ENCODE results near the gene ID1.
A peak's percentile ranks its signal among the peaks of the same experiment; 100 is the strongest.

The ID1 gene, protein sequence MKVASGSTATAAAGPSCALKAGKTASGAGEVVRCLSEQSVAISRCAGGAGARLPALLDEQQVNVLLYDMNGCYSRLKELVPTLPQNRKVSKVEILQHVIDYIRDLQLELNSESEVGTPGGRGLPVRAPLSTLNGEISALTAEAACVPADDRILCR

DNA sequence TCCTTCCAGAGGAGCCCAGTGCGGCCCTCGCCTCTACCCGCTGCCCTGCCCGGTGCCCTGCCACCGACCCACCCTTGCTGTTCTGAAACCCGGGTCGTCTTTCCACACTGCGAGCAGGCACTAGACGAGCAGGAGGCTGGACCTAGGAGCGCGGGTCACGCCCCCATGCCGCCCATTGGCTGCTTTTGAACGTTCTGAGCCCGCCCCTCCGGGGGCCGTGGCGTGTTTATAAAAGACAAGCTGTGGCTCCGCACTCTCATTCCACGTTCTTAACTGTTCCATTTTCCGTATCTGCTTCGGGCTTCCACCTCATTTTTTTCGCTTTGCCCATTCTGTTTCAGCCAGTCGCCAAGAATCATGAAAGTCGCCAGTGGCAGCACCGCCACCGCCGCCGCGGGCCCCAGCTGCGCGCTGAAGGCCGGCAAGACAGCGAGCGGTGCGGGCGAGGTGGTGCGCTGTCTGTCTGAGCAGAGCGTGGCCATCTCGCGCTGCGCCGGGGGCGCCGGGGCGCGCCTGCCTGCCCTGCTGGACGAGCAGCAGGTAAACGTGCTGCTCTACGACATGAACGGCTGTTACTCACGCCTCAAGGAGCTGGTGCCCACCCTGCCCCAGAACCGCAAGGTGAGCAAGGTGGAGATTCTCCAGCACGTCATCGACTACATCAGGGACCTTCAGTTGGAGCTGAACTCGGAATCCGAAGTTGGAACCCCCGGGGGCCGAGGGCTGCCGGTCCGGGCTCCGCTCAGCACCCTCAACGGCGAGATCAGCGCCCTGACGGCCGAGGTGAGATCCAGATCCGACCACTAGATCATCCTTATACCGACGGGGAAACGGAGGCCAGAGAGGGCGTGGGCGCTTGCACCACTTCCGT is at the start of gene ID1:
Gene ID1 (plus strand): TSS at position 259 of the 871 bp plus-strand sequence. CDS start 99 bp downstream, at position 358.
- H3K27ac Mint-ChIP-seq: peak within 1 kb of the TSS; percentile 63
- peak within 1 kb of the TSS; percentile 90 for H3K4me3 Mint-ChIP-seq
- H3K27me3 Mint-ChIP-seq (ENCODE audit: low read depth): peaks cover 57% of the 10 kb centered on the region
- H3K9me3 Mint-ChIP-seq: no peaks in the 10 kb centered on the region
- H3K4me1 Mint-ChIP-seq (ENCODE audit: low read depth): peaks cover 20% of the 10 kb centered on the region
- no peaks in the 10 kb centered on the region for H3K36me3 Mint-ChIP-seq (ENCODE audit: low read depth)

DNA sequence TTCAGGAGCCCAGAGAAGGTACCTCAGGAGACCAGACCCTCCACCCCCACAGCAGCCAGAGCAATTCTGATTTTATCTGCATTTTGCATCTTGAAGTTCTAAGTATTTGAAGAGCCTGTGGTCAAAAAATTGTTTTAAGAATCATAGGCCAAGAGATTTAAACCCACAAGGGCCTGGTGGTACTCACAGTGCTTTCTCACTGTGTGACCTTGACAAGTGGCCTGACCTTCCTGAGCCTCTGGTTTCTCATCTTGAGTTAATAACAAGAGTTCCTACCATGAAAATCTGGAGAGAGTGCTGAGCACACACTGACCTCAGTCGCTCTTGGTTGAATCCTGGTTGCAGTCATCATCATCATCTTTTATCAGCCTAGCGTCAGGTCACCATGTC is 45.4 kb upstream of the ID1 start:
- peaks cover 17% of the 10 kb centered on the region for H3K4me1 Mint-ChIP-seq (ENCODE audit: low read depth)
- H3K27me3 Mint-ChIP-seq (ENCODE audit: low read depth): no peaks in the 10 kb centered on the region
- H3K36me3 Mint-ChIP-seq (ENCODE audit: low read depth): peaks cover 38% of the 10 kb centered on the region
- no peak overlapping the region for H3K4me3 Mint-ChIP-seq
- H3K27ac Mint-ChIP-seq: peak overlapping the region; percentile 83
- no peaks in the 10 kb centered on the region for H3K9me3 Mint-ChIP-seq

DNA sequence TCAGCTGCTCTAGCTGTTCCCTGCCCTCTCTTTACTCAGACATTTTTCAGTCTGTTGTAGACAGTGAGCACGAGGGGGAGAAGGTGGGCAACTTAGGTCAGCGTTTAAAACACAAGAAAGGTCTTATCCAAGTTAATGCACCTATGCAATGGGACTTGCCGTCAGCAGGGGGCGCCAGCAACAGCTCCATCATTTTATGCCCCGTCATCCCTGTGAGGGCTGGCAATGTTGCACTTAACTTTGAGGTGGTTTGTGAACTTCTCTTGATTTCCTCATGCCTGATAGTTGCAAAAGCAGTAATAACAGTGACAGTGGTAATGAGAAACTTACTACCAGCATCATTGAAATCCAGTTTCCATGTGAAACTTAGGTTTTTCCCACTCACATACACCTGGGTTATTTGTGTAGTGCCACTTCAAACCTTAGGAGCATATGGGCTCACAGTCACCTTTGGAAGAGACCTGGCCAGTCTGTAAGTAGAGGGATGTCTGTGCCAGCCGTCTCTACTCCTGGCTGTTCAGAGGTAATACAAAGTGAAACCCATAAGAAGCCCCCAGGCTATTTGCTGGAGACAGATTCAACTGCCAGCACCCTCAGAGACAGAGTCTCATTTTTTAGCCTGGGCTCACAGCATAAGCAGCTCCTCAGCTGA is 44.9 kb upstream of the ID1 start:
- H3K9me3 Mint-ChIP-seq: no peaks in the 10 kb centered on the region
- H3K27ac Mint-ChIP-seq: peak overlapping the region; percentile 83
- no peak overlapping the region for H3K4me3 Mint-ChIP-seq
- H3K27me3 Mint-ChIP-seq (ENCODE audit: low read depth): no peaks in the 10 kb centered on the region
- peaks cover 17% of the 10 kb centered on the region for H3K4me1 Mint-ChIP-seq (ENCODE audit: low read depth)
- H3K36me3 Mint-ChIP-seq (ENCODE audit: low read depth): peaks cover 34% of the 10 kb centered on the region

DNA sequence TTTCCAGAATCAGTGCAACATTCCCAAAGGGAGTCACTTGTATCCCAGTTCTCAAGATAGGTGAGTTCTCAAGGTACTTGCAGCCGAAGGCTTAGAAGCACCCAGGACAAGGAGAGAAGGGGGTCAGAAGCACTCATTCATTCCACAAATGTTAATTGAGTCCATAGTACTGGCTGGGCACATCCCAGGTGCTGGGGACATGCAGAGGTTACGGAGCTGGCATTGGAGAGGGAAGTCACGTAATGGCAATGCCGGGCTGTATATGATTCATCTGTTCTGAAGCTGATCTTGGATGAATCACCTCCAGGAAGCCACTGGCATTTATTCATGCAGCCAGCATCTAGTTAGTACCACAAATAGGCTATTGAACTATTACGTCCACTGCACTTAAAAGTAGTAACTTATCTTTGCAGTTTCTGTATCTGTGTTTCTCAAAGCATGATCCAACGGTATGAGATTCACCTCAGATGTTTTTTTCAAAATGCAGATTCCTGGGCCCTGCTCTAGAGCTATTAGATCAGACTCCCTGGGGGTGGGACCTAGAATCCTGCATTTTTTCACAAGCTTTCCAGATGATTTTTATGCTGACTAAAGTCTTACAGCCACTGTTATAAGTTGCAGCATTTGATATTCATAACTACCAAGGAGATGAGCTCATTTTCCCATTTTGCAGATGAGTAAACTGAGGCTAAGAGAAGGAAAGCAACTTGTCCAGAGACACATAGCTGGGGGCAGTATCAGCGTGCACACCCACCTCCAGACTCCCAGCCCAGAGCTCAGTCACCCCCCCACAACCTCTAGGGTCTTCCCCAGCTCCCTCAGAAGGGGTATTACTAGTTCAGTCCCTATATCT is 44.1 kb upstream of the ID1 start:
- Mint-ChIP-seq H3K9me3 (no peaks in the 10 kb centered on the region), H3K4me3 (no peak overlapping the region), H3K27me3 (ENCODE audit: low read depth) (no peaks in the 10 kb centered on the region), H3K4me1 (ENCODE audit: low read depth) (peaks cover 17% of the 10 kb centered on the region), H3K27ac (peak overlapping the region; percentile 83), H3K36me3 (ENCODE audit: low read depth) (peaks cover 34% of the 10 kb centered on the region)

DNA sequence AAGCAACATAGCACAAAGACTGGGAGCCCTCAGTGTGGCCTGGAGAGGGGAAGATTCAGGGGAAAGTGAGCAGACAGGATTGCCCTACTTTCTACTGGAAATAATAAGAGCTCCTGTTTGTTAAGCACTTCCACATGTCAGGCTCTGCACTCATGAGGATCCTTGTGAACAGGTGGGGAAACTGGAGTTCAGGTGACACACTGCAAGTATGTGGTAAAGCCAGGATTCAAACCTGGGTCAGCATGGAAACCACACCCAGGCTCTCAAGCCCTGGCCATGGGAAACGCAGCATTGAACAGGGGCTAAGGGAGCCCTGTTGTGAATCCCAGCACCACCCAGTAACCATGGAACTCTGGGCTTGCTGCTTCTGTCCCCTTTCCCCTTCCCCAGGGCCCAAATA is 42.8 kb upstream of the ID1 start:
- Mint-ChIP-seq H3K9me3 (no peaks in the 10 kb centered on the region), H3K27me3 (ENCODE audit: low read depth) (no peaks in the 10 kb centered on the region), H3K4me3 (no peak overlapping the region), H3K36me3 (ENCODE audit: low read depth) (peaks cover 30% of the 10 kb centered on the region), H3K4me1 (ENCODE audit: low read depth) (peaks cover 13% of the 10 kb centered on the region), H3K27ac (no peak overlapping the region)

DNA sequence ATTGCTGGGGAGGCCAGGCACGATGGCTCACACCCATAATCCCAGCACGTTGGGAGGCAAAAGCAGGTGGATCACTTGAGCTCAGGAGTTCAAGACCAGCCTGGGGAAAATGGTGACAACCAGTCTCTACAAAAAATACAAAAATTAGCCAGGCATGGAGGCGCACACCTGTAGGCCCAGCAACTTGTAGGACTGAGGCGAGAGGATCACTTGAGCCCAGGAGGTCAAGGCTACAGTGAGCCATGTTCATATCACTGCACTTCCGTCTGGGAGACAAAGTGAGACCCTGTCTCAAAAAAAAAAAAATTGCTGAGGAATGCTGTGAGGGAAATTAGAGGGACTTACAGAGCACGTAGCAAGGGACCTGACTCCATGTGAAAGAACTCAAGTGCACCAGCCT is 40.8 kb upstream of the ID1 start:
- H3K9me3 Mint-ChIP-seq: no peaks in the 10 kb centered on the region
- peaks cover 31% of the 10 kb centered on the region for H3K36me3 Mint-ChIP-seq (ENCODE audit: low read depth)
- H3K27me3 Mint-ChIP-seq (ENCODE audit: low read depth): no peaks in the 10 kb centered on the region
- H3K4me3 Mint-ChIP-seq: no peak overlapping the region
- H3K4me1 Mint-ChIP-seq (ENCODE audit: low read depth): peaks cover 14% of the 10 kb centered on the region
- H3K27ac Mint-ChIP-seq: no peak overlapping the region

DNA sequence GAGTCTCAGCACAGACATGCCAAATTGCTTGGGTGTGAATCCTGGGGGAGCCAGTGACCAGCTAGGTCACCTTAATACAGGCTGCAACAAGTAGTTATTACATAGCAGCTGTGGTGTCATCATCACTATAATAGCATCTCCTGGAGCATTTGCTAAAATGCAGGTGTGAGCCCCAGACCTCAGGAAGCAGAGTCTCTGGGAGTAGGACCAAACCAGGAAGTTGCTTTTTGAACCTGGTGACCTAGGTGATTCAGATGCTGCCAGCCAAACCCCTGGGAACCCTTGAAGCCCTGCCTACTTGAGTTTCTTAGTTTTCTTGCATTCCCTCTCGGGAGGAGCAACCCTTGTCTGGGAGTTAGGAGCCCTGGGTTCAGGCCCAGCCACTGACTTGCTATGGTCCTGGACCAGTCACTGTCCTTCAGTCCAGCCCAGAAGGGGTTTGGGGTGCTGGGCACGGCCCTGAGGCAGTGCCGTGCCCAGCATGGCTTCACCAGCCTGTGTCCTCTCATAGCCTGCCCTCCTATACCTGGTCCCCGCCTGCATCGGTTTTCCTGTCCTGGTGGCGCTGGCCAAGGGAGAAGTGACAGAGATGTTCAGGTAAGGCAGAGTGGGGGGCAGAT is 39.3 kb upstream of the ID1 start:
- Mint-ChIP-seq H3K27me3 (ENCODE audit: low read depth) (no peaks in the 10 kb centered on the region), H3K36me3 (ENCODE audit: low read depth) (peaks cover 24% of the 10 kb centered on the region), H3K4me1 (ENCODE audit: low read depth) (peaks cover 10% of the 10 kb centered on the region), H3K27ac (no peak overlapping the region), H3K9me3 (no peaks in the 10 kb centered on the region), H3K4me3 (no peak overlapping the region)

DNA sequence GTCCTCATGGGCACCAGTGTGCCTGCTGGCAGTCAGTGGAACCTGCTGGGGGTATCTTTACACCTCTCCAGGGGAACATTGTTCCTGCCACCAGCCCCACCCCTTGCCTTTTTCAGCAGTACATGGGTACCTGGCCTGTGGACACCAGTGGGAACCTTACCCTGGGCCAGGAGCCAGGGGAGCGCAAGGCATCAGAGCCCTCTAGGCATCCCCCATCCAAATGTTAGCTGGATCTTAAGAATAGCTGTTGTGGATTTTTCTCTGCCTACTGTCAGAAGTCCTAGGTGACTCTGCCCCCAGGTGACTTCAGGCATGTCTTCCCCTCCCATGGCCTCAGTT is 38.8 kb upstream of the ID1 start:
- H3K27ac Mint-ChIP-seq: no peak overlapping the region
- peaks cover 10% of the 10 kb centered on the region for H3K4me1 Mint-ChIP-seq (ENCODE audit: low read depth)
- no peak overlapping the region for H3K4me3 Mint-ChIP-seq
- H3K36me3 Mint-ChIP-seq (ENCODE audit: low read depth): peaks cover 22% of the 10 kb centered on the region
- H3K27me3 Mint-ChIP-seq (ENCODE audit: low read depth): no peaks in the 10 kb centered on the region
- H3K9me3 Mint-ChIP-seq: no peaks in the 10 kb centered on the region

DNA sequence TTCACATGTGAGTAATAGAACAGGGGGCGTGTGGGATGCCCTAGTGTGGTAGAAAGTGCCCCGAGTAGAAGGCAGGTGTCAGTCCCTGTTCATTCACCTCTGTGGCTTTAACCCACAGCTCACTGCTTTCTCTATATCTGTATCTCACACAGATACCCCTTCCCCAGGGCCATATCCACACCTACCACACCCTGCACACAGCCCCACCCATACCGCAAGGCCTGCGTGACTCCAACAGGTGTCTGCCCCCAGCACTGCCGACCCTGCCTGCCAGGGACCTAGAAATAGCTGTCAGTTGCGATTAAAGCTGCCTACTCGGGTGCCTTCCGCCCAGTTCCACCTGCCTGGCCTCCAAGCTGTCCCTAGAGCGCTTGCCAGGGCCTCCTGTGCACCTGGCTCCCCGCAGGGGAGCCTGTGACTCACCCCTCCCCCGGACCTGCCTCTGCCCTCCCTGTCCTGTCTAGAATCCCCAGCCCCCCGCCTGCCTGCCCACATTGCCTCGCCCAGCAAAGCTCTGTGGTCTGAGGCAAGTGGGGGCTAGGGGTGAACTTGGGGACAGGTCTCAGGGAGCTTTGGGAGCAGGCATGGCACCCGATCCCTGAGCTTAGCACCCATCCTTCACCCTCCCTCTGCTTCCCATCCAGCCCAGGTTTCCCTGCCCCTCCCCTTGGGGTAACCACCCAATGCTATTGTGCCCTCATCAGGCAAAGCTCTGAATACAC is 38.3 kb upstream of the ID1 start:
- H3K36me3 Mint-ChIP-seq (ENCODE audit: low read depth): peaks cover 18% of the 10 kb centered on the region
- no peaks in the 10 kb centered on the region for H3K9me3 Mint-ChIP-seq
- peaks cover 8% of the 10 kb centered on the region for H3K4me1 Mint-ChIP-seq (ENCODE audit: low read depth)
- no peak overlapping the region for H3K27ac Mint-ChIP-seq
- H3K27me3 Mint-ChIP-seq (ENCODE audit: low read depth): no peaks in the 10 kb centered on the region
- H3K4me3 Mint-ChIP-seq: no peak overlapping the region

DNA sequence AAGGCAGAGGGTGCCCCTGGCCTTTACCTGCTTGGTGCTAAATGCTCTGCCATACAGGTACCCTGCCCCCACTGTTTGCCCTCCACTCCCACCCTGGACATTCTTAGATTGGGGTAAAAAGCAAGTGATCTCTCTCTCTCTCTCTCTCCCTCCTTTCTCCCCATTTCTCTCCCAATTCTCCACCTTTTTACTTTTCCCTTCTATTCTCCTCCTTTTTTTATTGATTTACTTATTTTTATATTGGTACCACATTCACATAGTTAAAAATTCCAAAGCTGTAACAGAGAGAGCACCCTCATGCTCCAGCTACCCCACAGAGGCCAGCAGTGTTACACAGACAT is 37.7 kb upstream of the ID1 start:
- no peaks in the 10 kb centered on the region for H3K9me3 Mint-ChIP-seq
- H3K4me3 Mint-ChIP-seq: no peak overlapping the region
- peaks cover 15% of the 10 kb centered on the region for H3K36me3 Mint-ChIP-seq (ENCODE audit: low read depth)
- H3K27me3 Mint-ChIP-seq (ENCODE audit: low read depth): no peaks in the 10 kb centered on the region
- H3K4me1 Mint-ChIP-seq (ENCODE audit: low read depth): peaks cover 12% of the 10 kb centered on the region
- H3K27ac Mint-ChIP-seq: peak overlapping the region; percentile 36

DNA sequence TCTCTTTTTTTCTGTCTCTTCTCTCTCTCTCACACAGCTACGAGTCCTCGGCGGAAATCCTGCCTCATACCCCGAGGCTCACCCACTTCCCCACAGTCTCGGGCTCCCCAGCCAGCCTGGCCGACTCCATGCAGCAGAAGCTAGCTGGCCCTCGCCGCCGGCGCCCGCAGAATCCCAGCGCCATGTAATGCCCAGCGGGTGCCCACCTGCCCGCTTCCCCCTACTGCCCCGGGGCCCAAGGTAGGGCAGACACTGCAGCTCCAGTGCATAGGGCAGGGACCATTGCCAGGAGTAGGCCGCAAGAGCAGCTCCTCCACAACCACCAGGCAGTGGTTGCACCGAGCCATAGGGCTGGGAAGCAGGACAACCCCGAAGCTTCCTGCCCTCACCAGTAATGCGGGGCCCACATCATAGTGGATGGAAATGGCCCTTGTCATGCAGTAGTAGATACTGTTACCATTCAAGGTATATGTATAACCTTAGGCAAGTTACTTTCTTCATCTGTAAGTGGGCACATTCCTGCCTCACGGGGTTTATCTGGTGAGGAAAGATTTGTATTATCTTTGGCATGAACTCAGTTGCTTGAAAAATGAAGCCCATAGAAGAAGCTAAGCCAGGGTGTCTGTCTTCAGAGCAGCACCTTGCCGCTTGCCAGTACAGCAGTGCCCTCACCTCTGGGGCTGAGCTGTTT is 36.9 kb upstream of the ID1 start:
- H3K4me1 Mint-ChIP-seq (ENCODE audit: low read depth): peaks cover 17% of the 10 kb centered on the region
- H3K9me3 Mint-ChIP-seq: no peaks in the 10 kb centered on the region
- H3K36me3 Mint-ChIP-seq (ENCODE audit: low read depth): peaks cover 15% of the 10 kb centered on the region
- H3K27ac Mint-ChIP-seq: no peak overlapping the region
- H3K27me3 Mint-ChIP-seq (ENCODE audit: low read depth): no peaks in the 10 kb centered on the region
- H3K4me3 Mint-ChIP-seq: no peak overlapping the region

DNA sequence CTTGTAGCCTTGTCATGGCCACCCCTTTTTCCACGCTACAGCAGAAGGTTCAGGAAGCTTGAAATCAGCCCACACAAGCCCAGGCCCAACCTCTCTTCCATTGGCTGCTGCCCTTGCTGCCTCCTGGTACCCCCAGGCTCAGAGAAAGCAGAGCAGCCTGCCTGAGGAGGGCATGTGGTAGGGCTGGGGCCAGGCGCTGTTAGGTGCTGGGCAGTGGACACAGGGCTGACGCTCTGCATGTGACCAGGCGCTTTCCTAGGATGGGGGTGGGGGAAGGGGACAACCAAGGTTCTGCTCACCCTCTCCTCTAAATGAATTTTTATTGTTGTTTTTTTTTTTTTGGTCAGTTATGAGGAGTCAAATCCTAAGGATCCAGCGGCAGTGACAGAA is 36.3 kb upstream of the ID1 start:
- Mint-ChIP-seq H3K27ac (peak overlapping the region; percentile 10), H3K27me3 (ENCODE audit: low read depth) (no peaks in the 10 kb centered on the region), H3K4me1 (ENCODE audit: low read depth) (peaks cover 22% of the 10 kb centered on the region), H3K36me3 (ENCODE audit: low read depth) (peaks cover 15% of the 10 kb centered on the region), H3K4me3 (no peak overlapping the region), H3K9me3 (no peaks in the 10 kb centered on the region)
